ENCODE results near the gene TIMM17B.
A peak's percentile ranks its signal among the peaks of the same experiment; 100 is the strongest.
"Not testable (repeated sequence)": the region's sequence is repeated elsewhere in the genome, so short reads cannot be mapped to it uniquely, and the experiment has no call there.

Gene TIMM17B

DNA sequence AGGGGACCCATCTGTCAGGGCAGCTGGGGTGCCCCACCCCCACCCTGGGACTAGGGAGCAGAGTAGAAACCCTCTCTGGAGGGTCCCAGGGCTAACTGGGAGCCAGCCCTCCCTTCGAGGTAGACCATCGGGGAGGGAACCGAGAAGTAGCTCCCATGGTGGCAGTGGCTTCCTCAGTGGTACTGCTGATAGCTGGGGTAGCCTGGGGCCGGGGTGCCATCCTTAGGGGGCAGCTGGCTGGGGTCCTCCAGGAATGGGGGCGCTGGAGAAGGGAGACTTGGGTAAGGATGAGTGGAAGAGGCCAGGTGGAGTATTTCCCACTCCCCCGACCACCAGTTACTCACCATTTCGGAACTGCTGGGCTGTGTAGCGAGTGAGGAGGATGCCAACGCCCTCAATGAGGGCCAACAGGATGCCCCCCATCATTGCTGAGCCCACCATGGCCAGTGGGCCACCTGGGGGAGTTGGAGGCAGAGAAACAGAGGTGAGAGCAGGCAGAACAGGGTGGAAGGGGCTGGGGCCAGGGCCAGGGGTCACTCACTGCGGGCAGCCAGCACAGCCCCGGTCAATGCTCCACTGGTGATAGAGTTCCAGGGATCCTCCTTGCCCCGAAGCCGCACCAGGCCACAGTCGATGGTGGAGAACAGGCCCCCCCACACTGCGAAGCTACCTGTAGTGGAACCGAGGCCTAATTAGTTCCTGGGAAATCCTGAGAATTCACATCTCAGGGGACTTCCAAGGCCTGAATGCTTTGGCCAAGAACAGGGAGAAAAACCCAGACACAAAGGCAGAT, 3.8 kb downstream of the TIMM17B start:
- no peak for DNase-seq (ENCODE audit: low spot score)

DNA sequence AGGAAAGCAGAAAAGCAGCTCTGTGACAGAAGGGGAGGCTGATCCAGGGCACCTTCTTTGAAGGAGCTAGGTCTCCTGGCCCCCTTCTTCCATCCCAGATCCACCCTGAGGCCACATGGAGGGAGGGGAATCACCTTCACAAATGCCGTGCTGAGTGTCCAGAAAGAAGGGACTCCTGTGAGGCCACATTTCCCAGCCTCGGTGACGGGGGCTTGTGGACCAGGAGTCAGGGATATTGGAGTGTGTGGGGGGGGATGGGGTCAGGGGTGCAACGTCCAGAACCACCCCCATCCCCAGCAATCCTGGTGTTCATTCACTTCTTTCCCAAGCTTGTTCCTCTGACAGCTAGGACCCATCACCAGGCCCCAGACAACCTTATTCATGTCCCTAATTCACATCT, 4.7 kb downstream of the TIMM17B start:
- no peak for DNase-seq (ENCODE audit: low spot score)

DNA sequence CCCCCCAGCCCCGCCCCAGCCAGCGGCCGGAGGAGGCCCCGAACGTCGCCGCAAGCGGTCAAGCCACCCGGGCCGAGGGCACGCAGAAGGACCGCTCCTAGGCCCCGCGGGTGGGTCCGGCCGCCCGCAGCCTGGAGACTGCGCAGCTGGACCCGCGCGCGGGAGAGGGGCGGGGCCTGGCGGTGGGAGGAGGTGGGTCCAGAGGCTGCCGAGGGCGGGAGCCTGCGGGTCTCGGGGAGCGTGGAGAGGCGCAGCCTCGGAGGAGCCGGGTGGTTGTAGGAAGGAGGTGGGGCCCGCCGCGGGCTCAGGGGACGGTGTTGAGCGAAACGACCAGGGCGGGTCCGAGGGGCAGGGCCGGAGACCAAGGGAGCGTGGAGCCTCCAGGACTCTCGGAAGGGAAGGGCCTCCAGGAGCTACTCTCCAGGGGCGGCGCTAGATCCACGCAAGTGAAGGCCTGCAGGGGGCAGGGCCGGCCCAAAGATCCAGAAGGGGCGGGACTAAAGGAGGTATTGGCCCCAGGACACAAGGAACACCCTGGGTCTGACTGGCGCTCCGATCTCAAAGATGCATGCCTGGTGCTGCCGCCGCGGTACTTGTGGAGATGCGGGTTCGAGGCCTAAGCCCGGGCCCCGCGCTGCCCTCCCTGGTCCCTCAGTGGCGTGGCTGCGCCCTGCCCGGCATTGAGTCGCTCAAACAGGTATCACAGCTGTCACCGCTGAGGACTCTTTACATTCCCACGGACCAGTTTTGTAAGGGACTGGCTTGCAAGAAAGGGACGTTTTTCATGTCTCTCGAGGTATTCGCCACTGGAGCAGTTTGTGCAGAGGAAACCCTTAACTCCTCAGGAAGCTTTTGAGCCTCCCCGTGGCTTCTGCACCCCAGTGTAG, 5.9 kb downstream of the TIMM17B start:
- peak; percentile 75 for DNase-seq (ENCODE audit: low spot score)

DNA sequence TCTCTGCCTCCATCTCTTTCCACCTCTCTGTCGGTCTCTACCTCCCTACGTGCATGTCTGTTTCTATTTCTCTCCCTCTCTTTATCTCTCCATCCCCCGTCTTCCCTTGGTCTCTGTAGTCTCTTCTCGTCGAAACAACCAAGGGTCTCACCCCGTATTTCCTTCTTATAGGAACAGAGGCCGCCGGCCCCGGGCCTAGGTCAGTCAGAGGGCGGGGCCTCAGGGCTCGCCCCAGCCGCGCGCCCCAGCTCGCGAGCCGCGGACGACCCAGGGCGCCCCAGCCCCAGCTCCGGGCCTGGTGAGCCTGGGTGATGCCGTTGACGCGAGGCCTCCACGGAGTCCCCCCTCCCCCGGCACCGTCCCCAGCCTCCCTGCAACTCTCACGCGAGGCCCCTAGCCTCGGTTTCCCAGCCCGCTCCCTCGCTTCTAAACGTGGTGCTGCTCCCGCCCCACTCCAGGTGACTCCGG, 6.6 kb downstream of the TIMM17B start:
- no peak for DNase-seq (ENCODE audit: low spot score)

DNA sequence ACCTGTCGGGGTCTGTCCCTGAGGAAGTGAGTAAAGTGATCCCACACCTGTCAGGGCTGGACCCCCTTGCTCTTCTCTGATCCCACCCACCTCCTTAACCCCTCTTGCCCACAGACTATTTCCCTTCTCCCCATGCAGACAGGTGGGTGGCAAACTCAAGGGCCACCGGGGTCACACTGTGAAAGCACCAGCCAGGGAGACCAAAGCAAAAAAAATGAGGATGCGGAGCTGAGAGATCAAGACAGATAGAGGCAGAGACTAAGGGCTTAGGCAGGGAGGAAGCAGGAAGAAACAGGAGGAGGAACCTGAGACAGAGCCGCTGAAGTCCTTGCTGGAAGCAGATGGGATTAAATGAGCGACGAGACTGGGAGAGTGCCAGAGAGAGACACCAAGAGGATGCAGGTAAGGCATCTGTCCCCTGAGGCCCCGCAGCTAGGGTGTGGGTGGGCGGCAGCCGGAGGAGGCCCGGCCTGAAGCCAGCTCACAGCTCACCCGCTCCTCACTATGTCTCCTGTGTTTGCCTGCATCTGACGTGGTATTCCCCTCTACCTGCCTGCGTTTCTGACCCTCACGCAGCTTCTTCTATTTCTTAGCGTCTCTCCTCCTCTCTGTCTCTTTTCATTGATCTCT, 7.2 kb downstream of the TIMM17B start:
- no peak for DNase-seq (ENCODE audit: low spot score)

DNA sequence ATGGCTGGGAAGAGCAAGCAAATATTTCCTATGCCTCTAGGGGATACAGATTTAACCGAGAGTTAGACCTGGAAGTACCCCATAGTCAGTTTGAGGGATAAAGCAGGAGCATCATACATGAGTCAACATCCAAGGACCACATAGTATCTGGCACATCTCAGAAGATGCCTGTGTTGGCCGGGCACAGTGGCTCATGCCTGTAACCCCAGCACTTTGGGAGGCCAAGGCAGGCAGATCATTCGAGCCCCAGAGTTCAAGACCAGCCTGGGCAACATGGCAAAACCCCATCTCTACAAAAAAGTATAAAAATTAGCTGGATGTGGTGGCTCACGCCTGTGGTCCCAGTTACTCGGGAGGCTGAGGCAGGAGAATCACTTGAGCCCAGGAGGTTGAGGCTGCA, 11.0 kb downstream of the TIMM17B start:
- DNase-seq (ENCODE audit: low spot score): not testable (repeated sequence)

DNA sequence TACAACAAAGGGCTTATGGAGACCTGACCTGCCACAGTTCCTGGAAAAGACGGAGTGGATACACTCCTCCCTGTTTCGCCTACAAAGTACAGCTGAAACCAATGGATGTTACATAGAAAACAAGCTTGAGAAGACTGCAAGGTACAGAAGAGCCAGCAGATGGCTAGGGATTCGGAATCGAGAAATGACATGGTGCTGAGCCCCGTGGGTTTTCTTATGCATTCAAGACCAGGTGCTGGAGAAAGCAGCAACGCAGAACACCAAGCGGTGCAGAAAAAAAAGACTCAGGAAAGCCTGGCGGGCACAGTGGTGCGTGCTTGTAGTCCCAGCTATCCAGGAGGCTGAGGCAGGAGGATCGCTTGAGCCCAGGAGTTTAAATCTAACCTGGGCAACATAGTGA, 13.8 kb downstream of the TIMM17B start:
- DNase-seq (ENCODE audit: low spot score): no peak

DNA sequence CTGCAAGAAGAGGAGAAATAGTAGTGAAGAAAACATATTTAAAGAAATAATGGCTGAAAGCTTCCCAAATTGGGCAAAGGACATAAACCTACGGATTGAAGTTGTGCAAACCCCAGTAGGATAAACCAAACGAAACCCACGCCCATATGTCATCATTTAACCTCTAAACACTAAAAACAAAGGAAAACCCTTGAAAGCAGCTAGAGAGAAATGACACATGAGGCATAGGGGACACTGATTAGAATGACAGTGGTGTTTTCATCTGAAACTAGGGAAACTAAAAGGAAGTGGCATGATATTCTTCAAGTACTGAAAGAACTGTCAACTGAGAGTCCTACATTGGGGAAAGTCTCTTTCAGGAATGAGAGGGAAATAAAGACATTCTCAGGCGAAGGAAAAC, 20.6 kb downstream of the TIMM17B start:
- DNase-seq (ENCODE audit: low spot score): not testable (repeated sequence)

DNA sequence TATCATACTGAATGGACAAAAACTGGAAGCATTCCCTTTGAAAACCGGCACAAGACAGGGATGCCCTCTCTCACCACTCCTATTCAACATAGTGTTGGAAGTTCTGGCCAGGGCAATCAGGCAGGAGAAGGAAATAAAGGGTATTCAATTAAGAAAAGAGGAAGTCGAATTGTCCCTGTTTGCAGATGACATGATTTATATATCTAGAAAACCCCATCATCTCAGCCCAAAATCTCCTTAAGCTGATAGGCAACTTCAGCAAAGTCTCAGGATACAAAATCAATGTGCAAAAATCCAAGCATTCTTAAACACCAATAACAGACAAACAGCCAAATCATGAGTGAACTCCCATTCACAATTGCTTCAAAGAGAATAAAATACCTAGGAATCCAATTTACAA, 25.6 kb downstream of the TIMM17B start:
- not testable (repeated sequence) for DNase-seq (ENCODE audit: low spot score)

DNA sequence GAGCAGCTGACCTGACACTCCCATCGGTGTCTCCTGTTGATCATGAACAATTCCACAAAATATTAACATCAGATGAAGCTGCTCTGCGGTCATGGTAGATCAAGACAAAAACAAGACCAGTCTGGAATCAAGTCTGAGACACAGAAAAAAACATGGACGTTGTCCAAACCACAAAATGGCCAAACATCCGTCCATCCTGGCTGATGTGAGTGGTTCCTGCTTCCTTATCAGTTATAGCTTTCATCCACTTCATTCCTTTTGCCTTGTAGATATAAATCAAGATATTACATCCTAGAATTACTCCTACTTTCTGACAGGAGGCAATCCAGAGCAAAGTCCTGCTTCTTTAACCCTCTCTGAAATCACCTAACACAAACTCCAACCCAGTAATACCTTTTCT, 33.4 kb downstream of the TIMM17B start:
- DNase-seq (ENCODE audit: low spot score): no peak

DNA sequence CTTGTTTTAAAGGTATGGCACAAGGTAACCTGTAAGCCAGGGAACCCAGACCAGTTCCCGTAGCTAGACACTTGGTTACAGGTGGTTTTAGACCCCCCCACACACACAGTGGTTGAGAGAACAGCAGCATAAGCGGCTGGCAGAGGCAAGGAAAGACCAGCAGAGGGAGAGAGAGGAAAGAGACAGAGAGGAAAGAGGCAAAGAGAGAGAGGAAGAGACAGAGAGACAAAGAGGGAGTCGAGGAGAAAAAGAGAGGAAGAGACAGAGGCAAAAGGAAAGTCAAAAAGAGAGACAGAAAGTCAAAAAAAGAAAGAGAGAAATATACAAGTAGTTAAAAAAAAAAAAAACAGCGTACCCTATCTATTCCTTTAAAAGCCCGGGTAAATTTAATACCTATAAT, 42.7 kb downstream of the TIMM17B start:
- no peak for DNase-seq (ENCODE audit: low spot score)

DNA sequence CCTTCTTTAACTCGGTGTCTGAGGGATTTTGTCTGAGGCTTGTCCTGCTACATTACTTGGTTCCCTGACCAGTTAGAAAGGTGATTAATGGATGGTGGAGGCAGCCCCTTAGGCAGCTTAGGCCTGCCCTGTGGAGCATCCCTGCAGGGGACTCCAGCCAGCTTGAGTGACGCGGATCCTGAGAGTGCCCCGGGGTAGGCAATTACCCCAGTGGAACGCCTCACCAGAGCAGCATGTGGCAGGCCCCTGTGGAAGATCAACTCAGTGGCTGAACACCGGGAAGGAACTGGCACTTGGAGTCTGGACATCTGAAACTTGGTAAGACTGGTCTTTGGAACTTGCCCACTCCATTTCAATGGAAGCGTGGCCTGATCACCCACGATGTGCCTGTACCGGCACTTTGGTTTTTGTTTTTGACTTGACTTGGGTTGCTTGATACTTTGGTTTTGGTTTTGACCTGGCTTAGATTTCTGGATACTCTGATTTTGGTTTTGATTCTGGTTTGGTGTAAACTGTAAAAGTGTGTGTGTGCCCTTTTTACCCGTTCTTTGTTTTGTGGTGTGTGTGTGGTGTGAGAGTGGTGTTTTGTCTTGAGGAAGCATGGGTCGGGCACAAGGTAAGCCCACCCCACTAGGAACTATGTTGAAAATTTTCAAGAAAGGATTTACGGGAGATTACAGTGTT, 43.3 kb downstream of the TIMM17B start:
- DNase-seq (ENCODE audit: low spot score): not testable (repeated sequence)

DNA sequence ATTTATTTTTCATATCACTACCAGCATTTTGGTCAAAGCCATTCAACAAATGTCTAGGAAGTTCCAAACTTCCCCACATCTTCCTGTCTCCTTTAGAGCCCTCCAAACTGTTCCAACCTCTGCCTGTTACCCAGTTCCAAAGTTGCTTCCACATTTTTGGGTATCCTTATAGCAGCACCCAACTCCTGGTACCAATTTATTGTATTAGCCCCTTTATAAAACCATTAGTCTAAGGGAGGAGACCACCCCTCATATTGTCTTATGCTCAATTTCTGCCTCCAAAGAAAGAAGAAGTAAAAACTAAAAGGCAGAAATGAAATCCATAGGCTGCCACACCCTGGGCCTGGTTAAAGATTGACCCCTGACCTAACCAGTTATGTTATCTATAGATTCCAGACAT, 44.1 kb downstream of the TIMM17B start:
- not testable (repeated sequence) for DNase-seq (ENCODE audit: low spot score)

DNA sequence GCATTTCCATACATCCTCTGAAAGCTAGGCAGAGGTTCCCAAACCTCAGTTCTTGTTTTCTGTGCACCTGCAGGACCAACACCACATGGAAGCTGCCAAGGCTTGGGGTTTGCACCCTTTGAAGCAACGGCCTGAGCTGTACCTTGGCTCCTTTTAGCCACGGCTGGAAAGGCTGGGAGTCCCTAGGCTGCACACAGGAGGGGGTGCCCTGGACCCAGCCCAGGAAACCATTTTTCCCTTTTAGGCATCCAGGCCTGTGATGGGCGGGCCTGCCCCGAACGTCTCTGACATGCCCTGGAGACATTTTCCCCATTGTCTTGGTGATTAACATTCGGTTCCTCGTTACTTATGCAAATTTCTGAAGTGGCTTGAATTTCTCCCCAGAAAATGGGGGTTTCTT, 44.7 kb downstream of the TIMM17B start:
- no peak for DNase-seq (ENCODE audit: low spot score)

DNA sequence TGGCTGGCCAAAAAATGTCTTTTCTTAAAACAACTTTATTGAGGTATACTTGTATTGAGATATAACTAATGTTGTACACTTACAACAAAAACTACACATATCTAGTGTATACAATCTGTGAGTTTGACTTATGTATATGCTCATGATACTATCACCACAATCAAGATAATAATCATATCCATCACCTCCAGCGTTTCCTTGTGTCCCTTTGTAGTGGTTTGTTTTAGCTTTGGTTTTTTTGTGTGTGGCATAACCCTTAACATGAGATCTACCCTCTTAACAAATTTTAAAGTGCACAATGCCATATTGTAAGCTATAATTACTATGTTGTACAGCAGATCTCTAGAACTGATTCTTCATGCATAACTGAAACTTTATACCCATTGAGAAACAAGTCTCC, 48.7 kb downstream of the TIMM17B start:
- DNase-seq (ENCODE audit: low spot score): no peak

Measured in CD4-positive, alpha-beta T cell treated with Interleukin-6 at 100 ng/mL for 8 hours (primary cell).